OCI-LY1 (cell line): Measurements from ENCODE around the gene TBC1D26.
"Not testable (repeated sequence)": the region's sequence is repeated elsewhere in the genome, so short reads cannot be mapped to it uniquely, and the experiment has no call there.

ENCODE experiments used
- EZH2 ChIP-seq: fragments of 200-600 bp; sonication (generic), shearing (Covaris generic); IDR thresholded peaks from 2 replicates; pipeline ENCODE4 v1.8.0; 2017; ENCODE audit warnings: borderline replicate concordance, mixed run types, mild to moderate bottlenecking, antibody characterized with exemption, low read length, moderate library complexity, mixed read lengths
- TF ChIP-seq, protein P1 (sequence below): fragments of 200-600 bp; sonication (generic), shearing (Covaris generic); IDR thresholded peaks from 2 replicates; pipeline ENCODE4 v1.5.1; 2017; ENCODE audit warnings: mild to moderate bottlenecking, antibody characterized with exemption, low read length, moderate library complexity, mixed read lengths

DNA sequence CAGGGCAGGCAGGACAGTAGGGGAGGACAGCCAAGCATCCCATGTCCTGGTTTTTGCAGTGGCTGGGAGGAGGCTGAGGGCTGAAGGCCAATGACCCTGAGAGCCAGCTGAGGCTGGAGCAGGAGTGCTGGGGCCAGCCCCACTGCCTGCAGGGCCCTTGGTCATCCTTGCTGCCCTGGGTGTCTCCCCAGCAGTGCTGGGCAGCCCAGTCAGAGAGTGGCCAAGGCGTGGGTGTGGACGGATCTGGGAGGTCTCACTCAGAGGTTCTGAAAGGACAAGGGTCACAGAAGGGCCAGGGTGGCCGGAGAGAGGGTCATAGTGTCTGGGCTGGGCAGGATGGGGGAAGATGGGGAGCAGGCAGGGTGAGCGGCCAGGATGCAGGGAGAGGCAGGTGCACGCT is 4.5 kb downstream of the TBC1D26 start:
- TF ChIP-seq, protein P1, sequence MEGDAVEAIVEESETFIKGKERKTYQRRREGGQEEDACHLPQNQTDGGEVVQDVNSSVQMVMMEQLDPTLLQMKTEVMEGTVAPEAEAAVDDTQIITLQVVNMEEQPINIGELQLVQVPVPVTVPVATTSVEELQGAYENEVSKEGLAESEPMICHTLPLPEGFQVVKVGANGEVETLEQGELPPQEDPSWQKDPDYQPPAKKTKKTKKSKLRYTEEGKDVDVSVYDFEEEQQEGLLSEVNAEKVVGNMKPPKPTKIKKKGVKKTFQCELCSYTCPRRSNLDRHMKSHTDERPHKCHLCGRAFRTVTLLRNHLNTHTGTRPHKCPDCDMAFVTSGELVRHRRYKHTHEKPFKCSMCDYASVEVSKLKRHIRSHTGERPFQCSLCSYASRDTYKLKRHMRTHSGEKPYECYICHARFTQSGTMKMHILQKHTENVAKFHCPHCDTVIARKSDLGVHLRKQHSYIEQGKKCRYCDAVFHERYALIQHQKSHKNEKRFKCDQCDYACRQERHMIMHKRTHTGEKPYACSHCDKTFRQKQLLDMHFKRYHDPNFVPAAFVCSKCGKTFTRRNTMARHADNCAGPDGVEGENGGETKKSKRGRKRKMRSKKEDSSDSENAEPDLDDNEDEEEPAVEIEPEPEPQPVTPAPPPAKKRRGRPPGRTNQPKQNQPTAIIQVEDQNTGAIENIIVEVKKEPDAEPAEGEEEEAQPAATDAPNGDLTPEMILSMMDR: not testable (repeated sequence)
- not testable (repeated sequence) for TF ChIP-seq EZH2
